T-helper 22 cell (primary cell): ENCODE measurements around the gene THOC2.
"Not testable (repeated sequence)": the region's sequence is repeated elsewhere in the genome, so short reads cannot be mapped to it uniquely, and the experiment has no call there.

Source experiments
- DNase-seq: peaks from one replicate; pipeline ENCODE4 v3.0.0-alpha.2; 2020; ENCODE audit warnings: low read depth

Gene THOC2

GRCh38 chrX:123732670-123733363, at the start of gene THOC2:
Gene THOC2, minus strand, starts transcription at chrX:123733052. Its CDS starts 30 bp downstream, at chrX:123733022.
- peak; percentile 60 for DNase-seq

- DNase-seq, result not testable (repeated sequence)
Observed at GRCh38 chrX:123781786-123782185, 48.9 kb upstream of the THOC2 start.

DNA sequence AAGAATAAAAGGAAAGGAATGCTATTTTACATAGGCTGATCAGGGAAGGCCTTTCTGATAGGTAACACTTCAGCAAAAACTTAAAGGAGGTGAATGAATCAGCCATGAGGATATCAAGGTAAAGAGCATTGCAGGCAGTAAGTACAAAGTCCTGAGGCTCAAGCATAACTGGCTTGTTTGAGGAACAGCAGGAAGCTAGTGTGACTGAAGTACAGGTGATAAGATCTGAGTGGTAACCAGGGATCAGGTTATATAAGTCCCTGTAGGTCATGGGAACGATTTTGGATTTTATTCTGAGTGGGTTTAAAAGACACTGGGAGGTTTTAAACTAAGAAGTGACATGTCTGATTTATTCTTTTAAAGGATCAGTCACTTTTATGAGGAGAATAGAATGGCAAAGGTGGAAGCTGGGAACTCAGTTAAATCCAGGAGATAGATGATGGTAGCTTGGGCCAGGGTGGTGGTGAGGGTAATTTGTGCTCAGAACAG, 47.1 kb upstream of the THOC2 start:
- no peak for DNase-seq

- no peak for DNase-seq
Observed at GRCh38 chrX:123773258-123773988, 40.6 kb upstream of the THOC2 start.

- DNase-seq, result no peak
Observed at GRCh38 chrX:123771449-123772064, 38.7 kb upstream of the THOC2 start.

DNA sequence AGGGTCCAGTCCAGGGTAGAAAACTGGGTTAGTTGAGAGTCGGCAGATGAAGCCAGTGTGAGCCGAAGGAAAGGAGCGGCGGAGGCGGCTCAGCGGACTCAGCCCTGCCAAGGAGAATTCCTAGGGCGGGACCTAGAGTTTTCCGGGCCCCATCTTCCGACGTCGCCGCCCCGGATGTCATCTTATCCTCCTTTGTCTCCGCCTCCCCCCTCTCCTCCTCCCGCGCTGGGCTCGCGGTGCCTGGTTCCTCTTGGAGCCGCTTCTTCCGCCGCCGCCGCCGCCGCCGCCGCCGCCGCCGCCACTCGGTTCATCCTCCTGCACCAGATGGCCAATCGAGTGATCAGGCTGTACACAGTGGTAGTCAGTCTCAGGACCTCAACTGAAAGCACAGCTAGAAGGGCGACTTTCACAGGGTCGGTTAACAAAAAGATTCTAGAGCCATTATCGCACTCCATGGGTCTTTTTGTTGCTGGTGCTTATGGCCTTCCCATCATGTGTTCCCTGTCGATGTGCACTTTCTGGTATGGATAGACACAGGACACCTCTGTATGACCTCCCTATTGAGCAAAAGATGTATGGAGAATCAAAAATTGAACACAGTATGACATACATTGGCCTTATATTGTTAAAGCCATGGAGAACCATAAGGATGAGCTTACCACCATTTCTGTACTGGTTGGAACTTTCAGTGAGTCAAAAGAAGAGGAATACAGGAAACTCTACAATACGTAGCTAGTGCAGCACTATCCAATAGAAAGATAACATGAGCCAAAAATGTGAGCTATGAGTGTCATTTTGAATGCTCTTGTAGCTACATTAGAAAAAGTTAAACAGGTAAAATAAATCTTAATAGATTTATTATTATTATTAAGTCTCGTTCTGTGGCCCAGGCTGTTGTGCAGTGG, 32.4 kb upstream of the THOC2 start:
- DNase-seq, result peak; percentile 28

GRCh38 chrX:123759849-123760248, 27.0 kb upstream of the THOC2 start:
- not testable (repeated sequence) for DNase-seq

- not testable (repeated sequence) for DNase-seq
Observed at GRCh38 chrX:123757794-123758193, 24.9 kb upstream of the THOC2 start.

DNA sequence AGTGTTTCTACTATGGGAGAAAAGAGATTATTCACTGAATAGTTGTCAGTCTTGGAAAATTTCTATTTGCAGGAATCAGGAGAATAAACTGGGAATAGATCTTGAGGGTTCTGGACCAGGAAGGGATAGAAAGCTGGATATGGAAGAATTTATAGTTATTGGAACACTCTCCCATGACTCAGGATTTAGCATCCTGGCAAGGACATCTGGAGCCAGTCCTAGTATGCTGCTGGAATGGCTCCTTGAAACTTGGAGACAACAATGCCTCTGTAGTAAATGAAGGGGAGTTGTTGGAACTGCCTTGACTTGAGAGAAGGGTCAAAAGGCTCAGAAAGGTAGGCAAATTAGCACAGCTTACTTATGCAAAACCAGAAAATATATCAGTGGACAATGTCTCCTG, 23.5 kb upstream of the THOC2 start:
- no peak for DNase-seq

- no peak for DNase-seq
Observed at GRCh38 chrX:123755107-123755506, 22.3 kb upstream of the THOC2 start.

DNA sequence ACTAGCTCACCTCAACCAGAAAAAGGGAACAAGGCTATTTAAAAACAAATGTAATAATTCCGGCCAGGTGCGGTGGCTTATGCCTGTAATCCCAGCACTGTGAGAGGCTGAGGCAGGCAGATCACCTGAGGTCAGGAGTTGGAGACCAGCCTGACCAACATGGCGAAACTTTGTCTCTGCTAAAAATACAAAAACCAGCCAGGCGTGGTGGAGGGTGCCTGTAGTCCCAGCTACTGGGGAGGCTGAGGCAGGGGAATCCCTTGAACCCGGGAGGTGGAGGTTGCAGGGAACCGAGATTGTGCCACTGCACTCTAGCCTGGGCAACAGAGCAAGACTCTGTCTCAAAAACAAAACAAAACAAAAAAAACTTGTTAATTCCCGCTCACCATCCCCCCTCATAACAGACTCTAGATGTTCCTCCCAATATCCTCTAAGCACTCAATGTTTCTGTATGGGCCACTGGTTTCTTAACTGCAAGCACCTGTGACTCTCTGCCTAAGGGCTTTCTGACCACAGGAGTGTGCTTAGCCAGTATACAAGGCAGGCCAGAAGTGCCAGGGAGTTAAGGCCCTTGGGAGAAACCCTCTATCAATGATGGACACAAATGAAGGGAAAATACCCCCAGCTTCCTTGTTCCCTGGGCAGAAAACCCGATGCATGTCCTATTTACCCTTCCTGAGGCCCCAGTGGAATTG, 21.0 kb upstream of the THOC2 start:
- no peak for DNase-seq

GRCh38 chrX:123749643-123750042, 16.8 kb upstream of the THOC2 start:
- no peak for DNase-seq

DNA sequence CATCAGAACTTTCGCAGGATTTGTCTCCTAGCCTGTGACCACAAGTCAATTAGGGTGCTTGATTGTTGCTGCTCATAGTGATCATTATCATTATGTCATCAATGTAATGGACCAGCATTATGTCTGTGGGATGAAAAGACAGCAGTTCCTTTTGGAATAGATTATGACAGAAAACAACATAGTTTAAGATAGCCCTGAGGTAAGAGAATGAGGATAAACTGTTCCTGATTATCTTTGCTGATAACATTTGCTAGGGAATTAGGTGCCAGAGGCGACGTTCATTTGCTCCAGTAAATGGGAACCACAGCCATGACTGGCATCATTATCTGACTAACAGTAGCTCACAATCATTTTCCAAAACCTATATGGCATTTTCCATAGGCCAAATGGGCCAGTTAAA, 12.7 kb upstream of the THOC2 start:
- no peak for DNase-seq

DNA sequence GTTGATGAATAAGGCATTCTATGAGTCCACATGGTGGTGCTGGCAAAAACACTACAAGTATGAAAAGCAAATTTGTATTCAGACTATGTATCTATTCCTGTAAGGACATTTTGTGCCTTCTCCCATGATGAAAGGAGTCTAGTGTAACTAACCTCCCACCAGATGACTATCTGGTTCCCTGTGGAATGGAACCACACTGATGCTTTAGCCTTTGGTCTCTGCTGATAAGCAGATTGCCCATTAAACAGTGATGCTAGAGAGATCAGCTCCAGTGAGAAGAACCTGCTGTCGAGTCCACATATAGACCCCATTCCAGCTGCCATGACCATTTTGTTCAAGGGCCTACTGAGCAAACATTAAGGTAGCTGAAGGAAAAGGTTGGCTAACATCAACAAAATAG, 10.5 kb upstream of the THOC2 start:
- DNase-seq, result no peak

GRCh38 chrX:123742440-123742839, 9.6 kb upstream of the THOC2 start:
- DNase-seq, result no peak

- DNase-seq, result no peak
Observed at GRCh38 chrX:123740536-123740935, 7.7 kb upstream of the THOC2 start.

- no peak for DNase-seq
Observed at GRCh38 chrX:123740006-123740405, 7.2 kb upstream of the THOC2 start.

DNA sequence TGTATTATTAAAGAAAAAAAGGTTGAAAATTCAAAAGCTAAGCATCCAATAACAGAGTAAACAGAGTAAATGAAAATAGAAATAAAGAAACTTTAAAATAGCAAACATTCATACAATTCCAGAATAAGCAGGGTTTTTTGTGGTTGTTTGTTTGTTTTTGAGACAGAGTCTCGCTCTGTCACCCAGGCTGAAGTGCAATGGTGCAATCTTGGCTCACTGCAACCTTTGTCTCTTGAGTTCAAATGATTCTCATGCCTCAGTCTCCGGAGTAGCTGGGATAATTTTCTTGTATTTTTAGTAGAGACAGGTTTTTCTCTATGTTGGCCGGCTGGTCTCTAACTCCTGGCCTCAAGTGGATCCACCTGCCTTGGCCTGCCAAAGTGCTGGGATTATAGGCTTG, 6.6 kb upstream of the THOC2 start:
- DNase-seq, result no peak

GRCh38 chrX:123738378-123738940, 5.6 kb upstream of the THOC2 start:
- DNase-seq, result no peak

- no peak for DNase-seq
Observed at GRCh38 chrX:123736333-123736921, 3.6 kb upstream of the THOC2 start.

GRCh38 chrX:123735137-123735536, 2.3 kb upstream of the THOC2 start:
- not testable (repeated sequence) for DNase-seq
